ENCODE measurements around the gene CHCHD4.

The CHCHD4 gene

DNA sequence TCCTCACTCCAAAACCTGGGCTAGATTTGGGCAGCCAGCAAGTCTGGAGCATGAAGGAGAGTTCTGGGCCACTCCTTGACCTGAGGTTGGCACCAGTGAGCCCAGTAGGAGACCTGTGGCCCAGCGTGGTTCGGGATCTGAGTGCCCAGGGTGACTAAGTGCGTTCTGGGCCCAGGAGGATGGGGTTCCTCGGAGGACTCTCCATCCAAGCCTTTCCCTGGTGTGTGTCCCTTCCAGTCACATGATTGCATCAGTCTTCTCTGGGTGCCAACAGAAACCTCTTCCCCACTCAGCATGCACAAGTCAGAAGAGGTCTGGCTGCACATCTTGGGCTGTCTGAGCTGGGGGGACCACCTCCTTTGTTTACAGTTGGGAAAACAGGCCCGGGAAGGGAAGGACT is 15.1 kb upstream of the CHCHD4 start:
- Histone ChIP-seq H3K4me2 (ENCODE audit: insufficient read depth, low read length) (no peak overlapping the region), H4K20me1 (ENCODE audit: insufficient read depth, low read length) (0 out of 2 replicates have a peak, but pooled peaks cover 2% of the 10 kb centered on the region), H3K9me3 (ENCODE audit: insufficient read depth, low read length, severe bottlenecking) (no peaks in the 10 kb centered on the region), H3K9ac (ENCODE audit: low read depth, low read length) (no peak overlapping the region), H3K27ac (ENCODE audit: low read length) (no peak overlapping the region), H3K27me3 (ENCODE audit: insufficient read depth, low read length, poor library complexity) (no peaks in the 10 kb centered on the region), H3K36me3 (ENCODE audit: insufficient read depth, low read length) (peaks cover 78% of the 10 kb centered on the region), H3K4me3 (ENCODE audit: low read depth in 1 of 2, low read length in 2 of 2) (no peak overlapping the region), H3K79me2 (ENCODE audit: insufficient read depth, low read length) (no peaks in the 10 kb centered on the region), H3K4me1 (ENCODE audit: insufficient read depth, low read length) (peaks cover 3% of the 10 kb centered on the region; the same call in 1 of the 2 replicates), H2AFZ (ENCODE audit: low read depth, low read length) (no peak overlapping the region)
- no peak for TF ChIP-seq EZH2 (IDR thresholded peaks at IDR 0.05; ENCODE audit: borderline replicate concordance, low read depth, low read length, severe bottlenecking)
- TF ChIP-seq, protein P1, sequence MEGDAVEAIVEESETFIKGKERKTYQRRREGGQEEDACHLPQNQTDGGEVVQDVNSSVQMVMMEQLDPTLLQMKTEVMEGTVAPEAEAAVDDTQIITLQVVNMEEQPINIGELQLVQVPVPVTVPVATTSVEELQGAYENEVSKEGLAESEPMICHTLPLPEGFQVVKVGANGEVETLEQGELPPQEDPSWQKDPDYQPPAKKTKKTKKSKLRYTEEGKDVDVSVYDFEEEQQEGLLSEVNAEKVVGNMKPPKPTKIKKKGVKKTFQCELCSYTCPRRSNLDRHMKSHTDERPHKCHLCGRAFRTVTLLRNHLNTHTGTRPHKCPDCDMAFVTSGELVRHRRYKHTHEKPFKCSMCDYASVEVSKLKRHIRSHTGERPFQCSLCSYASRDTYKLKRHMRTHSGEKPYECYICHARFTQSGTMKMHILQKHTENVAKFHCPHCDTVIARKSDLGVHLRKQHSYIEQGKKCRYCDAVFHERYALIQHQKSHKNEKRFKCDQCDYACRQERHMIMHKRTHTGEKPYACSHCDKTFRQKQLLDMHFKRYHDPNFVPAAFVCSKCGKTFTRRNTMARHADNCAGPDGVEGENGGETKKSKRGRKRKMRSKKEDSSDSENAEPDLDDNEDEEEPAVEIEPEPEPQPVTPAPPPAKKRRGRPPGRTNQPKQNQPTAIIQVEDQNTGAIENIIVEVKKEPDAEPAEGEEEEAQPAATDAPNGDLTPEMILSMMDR (IDR thresholded peaks at IDR 0.05; ENCODE audit: borderline replicate concordance, extremely low read depth, low read length, poor library complexity, severe bottlenecking) = no peak
- DNase-seq = no peak
- no peak for ATAC-seq (ENCODE audit: insufficient read depth, low read depth)

DNA sequence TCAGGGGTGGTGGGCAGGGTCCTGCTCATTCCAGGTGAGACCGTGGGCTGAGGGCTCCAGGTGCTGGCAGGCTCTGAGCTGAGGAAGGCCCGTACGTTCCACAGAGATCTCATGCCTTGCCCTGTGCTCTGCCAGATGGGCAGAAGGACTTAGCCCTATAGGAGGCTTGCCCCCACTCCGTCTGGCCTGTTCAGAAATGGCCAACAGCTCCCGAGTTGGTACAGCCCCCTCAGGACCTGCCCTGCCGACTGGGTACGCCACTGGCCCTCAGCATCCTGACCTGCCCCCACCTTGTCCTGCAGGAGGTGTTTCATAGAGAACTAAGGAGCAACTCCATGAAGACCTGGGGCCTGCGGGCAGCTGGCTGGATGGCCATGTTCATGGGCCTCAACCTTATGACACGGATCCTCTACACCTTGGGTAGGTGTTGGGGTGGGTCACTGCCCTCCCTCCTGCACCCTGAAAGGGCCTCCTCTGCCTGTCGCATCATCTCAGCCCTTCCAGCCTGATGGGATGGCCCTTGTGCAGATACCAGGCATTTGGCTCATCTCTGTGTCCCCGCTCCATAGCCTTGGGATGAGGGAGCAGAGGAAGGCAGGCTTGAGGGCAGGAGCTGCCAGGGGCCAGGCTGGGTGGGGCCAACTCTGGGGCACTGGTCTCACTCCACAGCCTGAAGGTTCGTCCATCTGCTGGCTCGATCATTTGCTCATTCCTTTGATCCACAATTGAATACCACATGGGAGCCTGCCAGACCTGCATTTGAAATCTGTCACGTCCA is 14.4 kb upstream of the CHCHD4 start:
- Histone ChIP-seq H3K27ac (ENCODE audit: low read length) (no peak overlapping the region), H3K4me3 (ENCODE audit: low read depth in 1 of 2, low read length in 2 of 2) (no peak overlapping the region), H3K4me1 (ENCODE audit: insufficient read depth, low read length) (no peaks in the 10 kb centered on the region), H3K4me2 (ENCODE audit: insufficient read depth, low read length) (no peak overlapping the region), H3K36me3 (ENCODE audit: insufficient read depth, low read length) (peaks cover 85% of the 10 kb centered on the region), H3K9ac (ENCODE audit: low read depth, low read length) (no peak overlapping the region), H3K27me3 (ENCODE audit: insufficient read depth, low read length, poor library complexity) (no peaks in the 10 kb centered on the region), H3K9me3 (ENCODE audit: insufficient read depth, low read length, severe bottlenecking) (no peaks in the 10 kb centered on the region), H4K20me1 (ENCODE audit: insufficient read depth, low read length) (0 out of 2 replicates have a peak, but pooled peaks cover 2% of the 10 kb centered on the region), H3K79me2 (ENCODE audit: insufficient read depth, low read length) (no peaks in the 10 kb centered on the region), H2AFZ (ENCODE audit: low read depth, low read length) (no peak overlapping the region)
- DNase-seq (no peak), ATAC-seq (ENCODE audit: insufficient read depth, low read depth) (no peak)
- TF ChIP-seq EZH2 (IDR thresholded peaks at IDR 0.05; ENCODE audit: borderline replicate concordance, low read depth, low read length, severe bottlenecking) = no peak
- TF ChIP-seq, protein P1 (IDR thresholded peaks at IDR 0.05; ENCODE audit: borderline replicate concordance, extremely low read depth, low read length, poor library complexity, severe bottlenecking) = no peak

DNA sequence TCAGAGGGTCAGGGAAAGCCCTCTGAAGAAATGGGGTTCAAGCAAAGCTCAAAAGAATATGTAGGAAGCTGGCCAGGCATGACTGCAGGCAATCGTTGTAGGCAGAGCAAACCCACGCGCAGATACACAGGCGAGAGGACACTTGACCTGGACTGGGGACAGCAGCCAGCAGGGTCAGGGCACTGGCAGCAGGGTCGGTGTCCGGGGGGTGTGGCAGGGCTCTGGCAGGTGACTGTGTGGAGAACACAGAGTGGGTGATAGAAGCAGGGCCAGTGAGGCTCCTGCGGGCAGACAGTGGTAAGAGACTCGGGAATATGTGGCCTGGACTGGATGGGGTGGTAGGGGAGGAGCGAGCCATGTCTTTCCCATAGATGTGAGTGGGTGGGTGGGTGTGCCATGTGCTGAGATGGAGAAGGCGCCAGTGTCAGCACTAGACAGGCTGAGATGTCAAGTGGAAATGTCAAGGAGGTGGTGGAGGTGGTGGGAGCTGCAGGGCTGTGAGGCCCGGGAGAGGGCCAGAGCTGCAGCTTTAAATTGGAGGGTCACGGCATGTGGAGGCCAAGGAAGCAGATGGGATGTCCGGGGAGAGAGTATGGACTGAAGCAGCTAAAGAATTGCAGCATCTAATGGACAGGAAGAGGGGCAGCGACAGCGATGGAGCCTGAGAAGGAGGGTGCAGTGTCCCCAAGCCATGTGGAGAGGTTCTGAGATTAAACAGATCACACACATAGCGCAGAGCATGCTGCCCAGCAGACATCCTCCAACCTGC is 13.6 kb upstream of the CHCHD4 start:
- H2AFZ ChIP-seq (ENCODE audit: low read depth, low read length) = no peak overlapping the region
- H3K4me2 ChIP-seq (ENCODE audit: insufficient read depth, low read length) = no peak overlapping the region
- H4K20me1 ChIP-seq (ENCODE audit: insufficient read depth, low read length) = 0 out of 2 replicates have a peak, but pooled peaks cover 2% of the 10 kb centered on the region
- no peak for TF ChIP-seq EZH2 (IDR thresholded peaks at IDR 0.05; ENCODE audit: borderline replicate concordance, low read depth, low read length, severe bottlenecking)
- TF ChIP-seq, protein P1 (IDR thresholded peaks at IDR 0.05; ENCODE audit: borderline replicate concordance, extremely low read depth, low read length, poor library complexity, severe bottlenecking) = no peak
- no peaks in the 10 kb centered on the region for H3K79me2 ChIP-seq (ENCODE audit: insufficient read depth, low read length)
- H3K4me3 ChIP-seq (ENCODE audit: low read depth in 1 of 2, low read length in 2 of 2) = no peak overlapping the region
- DNase-seq = no peak
- no peaks in the 10 kb centered on the region for H3K4me1 ChIP-seq (ENCODE audit: insufficient read depth, low read length)
- no peak overlapping the region for H3K27ac ChIP-seq (ENCODE audit: low read length)
- peaks cover 89% of the 10 kb centered on the region for H3K36me3 ChIP-seq (ENCODE audit: insufficient read depth, low read length)
- 0 out of 3 replicates have a peak, but pooled peaks have one; percentile 18 for ATAC-seq (ENCODE audit: insufficient read depth, low read depth)
- no peaks in the 10 kb centered on the region for H3K9me3 ChIP-seq (ENCODE audit: insufficient read depth, low read length, severe bottlenecking)
- H3K27me3 ChIP-seq (ENCODE audit: insufficient read depth, low read length, poor library complexity) = no peaks in the 10 kb centered on the region
- no peak overlapping the region for H3K9ac ChIP-seq (ENCODE audit: low read depth, low read length)

Data from DND-41 (cell line).